Tibial artery (tissue), 4 donors: Measurements from ENCODE around the gene MESD.
A peak's percentile ranks its signal among the peaks of the same experiment; 100 is the strongest.

Experiments used
- DNase-seq, 2 donors: peaks; one replicate each; pipeline ENCODE4 v3.0.0-alpha.2; 2019
- H3K27ac ChIP-seq, 2 donors: fragments of 200-600 bp; sonication (generic) in 1 of 2; 1 replicate in 1 of 2; 2 replicates in 1 of 2; pipeline ENCODE4 v1.5.1; 2018 to 2019; ENCODE audit warnings: mild to moderate bottlenecking in 1 of 2
- H3K27me3 ChIP-seq, 2 donors: fragments of 200-600 bp; sonication (generic) in 1 of 2; one replicate each; pipeline versions ENCODE4 v1.5.1 to v1.6.0; 2016 to 2019
- H3K36me3 ChIP-seq, 3 donors: fragments of 200-600 bp; sonication (generic) in 2 of 3; one replicate each; pipeline ENCODE4 v1.5.1; 2016 to 2019; ENCODE audit warnings: mild to moderate bottlenecking in 2 of 3
- H3K4me1 ChIP-seq, 4 donors: fragments of 200-600 bp; sonication (generic) in 2 of 4; 1 replicate in 3 of 4; 2 replicates in 1 of 4; pipeline ENCODE4 v1.5.1; 2016 to 2019
- H3K4me3 ChIP-seq, 2 donors: fragments of 200-600 bp; sonication (generic) in 1 of 2; 1 replicate in 1 of 2; 2 replicates in 1 of 2; pipeline ENCODE4 v1.5.1; 2018 to 2019; ENCODE audit warnings: mild to moderate bottlenecking in 2 of 2
- H3K9me3 ChIP-seq, 3 donors: fragments of 200-600 bp; sonication (generic) in 1 of 3; one replicate each; pipeline ENCODE4 v1.5.1; 2016 to 2019
- CTCF ChIP-seq, 2 experiments: fragments of 200-600 bp in 1 of 2; fragments of 450-650 bp in 1 of 2; IDR thresholded peaks; one replicate each; pipeline ENCODE4 v1.5.1; 2017 to 2019; ENCODE audit warnings: antibody characterized with exemption in 2 of 2, mild to moderate bottlenecking in 1 of 2, moderate library complexity in 1 of 2
- intact Hi-C: fragments of 100-400 bp; cut with DNase I; formaldehyde crosslinking; loops from one replicate; pipeline ENCODE4 v1.15.0; 2023; ENCODE audit warnings: low total_unique reads

MESD gene

GRCh38 chr15:80931191-80931590 lies 58.4 kb downstream of the MESD start:
- no peak for DNase-seq
- H3K4me1 ChIP-seq: peaks cover 0 to 21% (median 4%) of the 10 kb centered on the region in 4 donors
- H3K9me3 ChIP-seq: no peaks in the 10 kb centered on the region
- no peak overlapping the region for H3K4me3 ChIP-seq
- H3K27me3 ChIP-seq: no peaks in the 10 kb centered on the region
- no peak for TF ChIP-seq CTCF (IDR thresholded peaks at IDR 0.05)
- H3K27ac ChIP-seq: peak overlapping the region in 1 of 2 donors; percentile 39
- intact Hi-C loops: no loop called here
- H3K36me3 ChIP-seq: peaks cover 0 to 7% (median 0%) of the 10 kb centered on the region in 3 donors

- no peak for DNase-seq
- no peak overlapping the region for H3K27ac ChIP-seq
- peaks cover 0 to 5% (median 0%) of the 10 kb centered on the region in 3 donors for H3K36me3 ChIP-seq
- TF ChIP-seq CTCF (IDR thresholded peaks at IDR 0.05): no peak
- H3K4me1 ChIP-seq: peaks cover 0 to 21% (median 3%) of the 10 kb centered on the region in 4 donors
- no peak overlapping the region for H3K4me3 ChIP-seq
- intact Hi-C loops: no loop called here
- no peaks in the 10 kb centered on the region for H3K9me3 ChIP-seq
- no peaks in the 10 kb centered on the region for H3K27me3 ChIP-seq
Observed at GRCh38 chr15:80929689-80930088, 59.9 kb downstream of the MESD start.

- H3K36me3 ChIP-seq: peaks cover 0 to 9% (median 2%) of the 10 kb centered on the region in 3 donors
- H3K27ac ChIP-seq: no peak overlapping the region
- no peak for DNase-seq
- intact Hi-C loops: no loop called here
- TF ChIP-seq CTCF (IDR thresholded peaks at IDR 0.05): no peak
- H3K9me3 ChIP-seq: no peaks in the 10 kb centered on the region
- no peak overlapping the region for H3K4me3 ChIP-seq
- no peaks in the 10 kb centered on the region for H3K27me3 ChIP-seq
- H3K4me1 ChIP-seq: peaks cover 0 to 21% (median 2%) of the 10 kb centered on the region in 4 donors
Observed at GRCh38 chr15:80929225-80929624, 60.4 kb downstream of the MESD start.

GRCh38 chr15:80926126-80926525 lies 63.5 kb downstream of the MESD start:
- Histone ChIP-seq H3K9me3 (no peaks in the 10 kb centered on the region), H3K4me1 (peaks cover 0 to 4% (median 0%) of the 10 kb centered on the region in 4 donors), H3K27ac (no peak overlapping the region), H3K27me3 (no peaks in the 10 kb centered on the region), H3K36me3 (peaks cover 0 to 40% (median 19%) of the 10 kb centered on the region in 3 donors), H3K4me3 (no peak overlapping the region)
- TF ChIP-seq CTCF (IDR thresholded peaks at IDR 0.05): no peak
- DNase-seq: no peak
- intact Hi-C loops: no loop called here

GRCh38 chr15:80925597-80926059 lies 64.0 kb downstream of the MESD start:
- no peaks in the 10 kb centered on the region for H3K9me3 ChIP-seq
- H3K36me3 ChIP-seq: peaks cover 0 to 45% (median 24%) of the 10 kb centered on the region in 3 donors
- intact Hi-C loops: no loop called here
- H3K4me3 ChIP-seq: no peak overlapping the region
- TF ChIP-seq CTCF (IDR thresholded peaks at IDR 0.05): no peak
- no peak for DNase-seq
- no peaks in the 10 kb centered on the region for H3K27me3 ChIP-seq
- H3K27ac ChIP-seq: no peak overlapping the region
- H3K4me1 ChIP-seq: peaks cover 0 to 4% (median 0%) of the 10 kb centered on the region in 4 donors

- Histone ChIP-seq H3K4me3 (no peak overlapping the region), H3K27ac (no peak overlapping the region), H3K27me3 (no peaks in the 10 kb centered on the region), H3K36me3 (peaks cover 0 to 41% (median 30%) of the 10 kb centered on the region in 3 donors), H3K4me1 (peaks cover 0 to 4% (median 0%) of the 10 kb centered on the region in 4 donors), H3K9me3 (no peaks in the 10 kb centered on the region)
- intact Hi-C loops: no loop called here
- TF ChIP-seq CTCF (IDR thresholded peaks at IDR 0.05): no peak
- no peak for DNase-seq
Observed at GRCh38 chr15:80924278-80924677, 65.3 kb downstream of the MESD start.
